Gastrocnemius medialis (tissue), 4 donors: ENCODE data around the gene MMEL1.

Experiments
- POLR2A ChIP-seq, 2 donors: fragments of 450-650 bp; IDR thresholded peaks; one replicate each; pipeline ENCODE4 v1.6.1; 2017; ENCODE audit warnings: antibody characterized with exemption in 2 of 2, mild to moderate bottlenecking in 2 of 2, moderate library complexity in 2 of 2
- TF ChIP-seq, protein P1 (sequence below), 5 experiments: fragments of 450-650 bp in 3 of 5; fragments of 200-600 bp in 2 of 5; sonication (generic) in 2 of 5; IDR thresholded peaks in 4 of 5; conservative IDR thresholded peaks in 1 of 5; 1 replicate in 4 of 5; 2 replicates in 1 of 5; pipeline ENCODE4 v1.5.1; 2016 to 2019; ENCODE audit warnings: antibody characterized with exemption in 5 of 5, mild to moderate bottlenecking in 3 of 5, moderate library complexity in 3 of 5

- TF ChIP-seq, protein P1, sequence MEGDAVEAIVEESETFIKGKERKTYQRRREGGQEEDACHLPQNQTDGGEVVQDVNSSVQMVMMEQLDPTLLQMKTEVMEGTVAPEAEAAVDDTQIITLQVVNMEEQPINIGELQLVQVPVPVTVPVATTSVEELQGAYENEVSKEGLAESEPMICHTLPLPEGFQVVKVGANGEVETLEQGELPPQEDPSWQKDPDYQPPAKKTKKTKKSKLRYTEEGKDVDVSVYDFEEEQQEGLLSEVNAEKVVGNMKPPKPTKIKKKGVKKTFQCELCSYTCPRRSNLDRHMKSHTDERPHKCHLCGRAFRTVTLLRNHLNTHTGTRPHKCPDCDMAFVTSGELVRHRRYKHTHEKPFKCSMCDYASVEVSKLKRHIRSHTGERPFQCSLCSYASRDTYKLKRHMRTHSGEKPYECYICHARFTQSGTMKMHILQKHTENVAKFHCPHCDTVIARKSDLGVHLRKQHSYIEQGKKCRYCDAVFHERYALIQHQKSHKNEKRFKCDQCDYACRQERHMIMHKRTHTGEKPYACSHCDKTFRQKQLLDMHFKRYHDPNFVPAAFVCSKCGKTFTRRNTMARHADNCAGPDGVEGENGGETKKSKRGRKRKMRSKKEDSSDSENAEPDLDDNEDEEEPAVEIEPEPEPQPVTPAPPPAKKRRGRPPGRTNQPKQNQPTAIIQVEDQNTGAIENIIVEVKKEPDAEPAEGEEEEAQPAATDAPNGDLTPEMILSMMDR (IDR thresholded peaks at IDR 0.05 in 4 of 5, conservative IDR thresholded peaks at IDR 0.05 in 1 of 5): no peak
- TF ChIP-seq POLR2A (IDR thresholded peaks at IDR 0.05): no peak
Observed at GRCh38 chr1:2593251-2593878, 39.5 kb downstream of the MMEL1 start.
